Activated CD4-positive, alpha-beta T cell treated with anti-CD3 and anti-CD28 coated beads, Interleukin-2, amount 10 ng/mL, durations not matched to agents 24 days and 14 days (primary cell): ENCODE data around the gene SLC39A9. TPM values are rescaled to one million over a fixed set of nuclear protein-coding genes. Genes with fewer than 3 reads are reported as not detected.

Source experiments
- DNase-seq: peaks from one replicate; pipeline ENCODE4 v3.0.0; 2022
- H3K27ac Mint-ChIP-seq: one replicate; pipeline ENCODE4 v1.8.0; 2022; ENCODE audit warnings: mild to moderate bottlenecking, mixed read lengths
- H3K27me3 Mint-ChIP-seq: one replicate; pipeline ENCODE4 v1.8.0; 2022; ENCODE audit warnings: mixed read lengths
- H3K36me3 Mint-ChIP-seq: one replicate; pipeline ENCODE4 v1.8.0; 2022; ENCODE audit warnings: low read depth, mild to moderate bottlenecking, mixed read lengths
- H3K4me1 Mint-ChIP-seq: one replicate; pipeline ENCODE4 v1.8.0; 2021; ENCODE audit warnings: mixed read lengths
- H3K4me3 Mint-ChIP-seq: one replicate; pipeline ENCODE4 v1.8.0; 2022; ENCODE audit warnings: mild to moderate bottlenecking, moderate library complexity, mixed read lengths
- H3K9me3 Mint-ChIP-seq: one replicate; pipeline ENCODE4 v1.8.0; 2021; ENCODE audit warnings: mixed read lengths
- intact Hi-C: fragments of 100-400 bp; cut with micrococcal nuclease; formaldehyde crosslinking; loops from one replicate; pipeline ENCODE4 v1.15.1; 2023
- total RNA-seq: library from RNA; stranded (reverse); gene quantifications from 2 replicates; pipeline ENCODE4 v1.2.3, GENCODE V29; 2022

Gene SLC39A9
- 49.5 and 53.4 TPM in 2 replicates for total RNA-seq

GRCh38 chr14:69398053-69398817 lies at the start of gene SLC39A9, which contains the start of gene ERH:
SLC39A9 (plus strand) TSS chr14:69398692; CDS start chr14:69399370, 678 bp downstream.
ERH (minus strand) TSS chr14:69398299; CDS start chr14:69398233, 66 bp downstream.
- peak within 1 kb of the TSS; percentile 98 for H3K27ac Mint-ChIP-seq
- intact Hi-C loops: loop anchor here (1.0 to 10.0 kb wide), 6 partner anchors 43 to 369 kb away; partner anchors contain the start of genes DCAF5, EXD2, SRSF5 and SUSD6
- H3K36me3 Mint-ChIP-seq: peaks cover 49% of the 10 kb centered on the region
- H3K9me3 Mint-ChIP-seq: no peaks in the 10 kb centered on the region
- peaks cover 49% of the 10 kb centered on the region for H3K4me1 Mint-ChIP-seq
- peak within 1 kb of the TSS; percentile 94 for H3K4me3 Mint-ChIP-seq
- peak; percentile 98 for DNase-seq
- H3K27me3 Mint-ChIP-seq: no peaks in the 10 kb centered on the region

GRCh38 chr14:69349091-69349777 lies 49.3 kb upstream of the SLC39A9 start:
- intact Hi-C loops: no loop called here
- Mint-ChIP-seq H3K4me1 (peaks cover 6% of the 10 kb centered on the region), H3K27me3 (peaks cover 4% of the 10 kb centered on the region), H3K36me3 (no peaks in the 10 kb centered on the region), H3K27ac (no peak overlapping the region), H3K9me3 (no peaks in the 10 kb centered on the region), H3K4me3 (no peak overlapping the region)
- no peak for DNase-seq

- Mint-ChIP-seq H3K9me3 (no peaks in the 10 kb centered on the region), H3K36me3 (no peaks in the 10 kb centered on the region), H3K4me3 (no peak overlapping the region), H3K27me3 (peaks cover 2% of the 10 kb centered on the region), H3K4me1 (peaks cover 18% of the 10 kb centered on the region), H3K27ac (no peak overlapping the region)
- intact Hi-C loops: no loop called here
- no peak for DNase-seq
Observed at GRCh38 chr14:69350892-69351291, 47.6 kb upstream of the SLC39A9 start.

- H3K4me3 Mint-ChIP-seq: no peak overlapping the region
- H3K27ac Mint-ChIP-seq: no peak overlapping the region
- no peaks in the 10 kb centered on the region for H3K9me3 Mint-ChIP-seq
- H3K27me3 Mint-ChIP-seq: peaks cover 2% of the 10 kb centered on the region
- DNase-seq: no peak
- intact Hi-C loops: no loop called here
- H3K36me3 Mint-ChIP-seq: no peaks in the 10 kb centered on the region
- peaks cover 18% of the 10 kb centered on the region for H3K4me1 Mint-ChIP-seq
Observed at GRCh38 chr14:69351385-69351784, 47.1 kb upstream of the SLC39A9 start.

- intact Hi-C loops: no loop called here
- Mint-ChIP-seq H3K4me3 (no peak overlapping the region), H3K27me3 (peaks cover 2% of the 10 kb centered on the region), H3K36me3 (no peaks in the 10 kb centered on the region), H3K4me1 (peaks cover 18% of the 10 kb centered on the region), H3K9me3 (no peaks in the 10 kb centered on the region), H3K27ac (no peak overlapping the region)
- no peak for DNase-seq
Observed at GRCh38 chr14:69351911-69352310, 46.6 kb upstream of the SLC39A9 start.

GRCh38 chr14:69353168-69353567 lies 45.3 kb upstream of the SLC39A9 start:
- H3K36me3 Mint-ChIP-seq: no peaks in the 10 kb centered on the region
- intact Hi-C loops: no loop called here
- no peak overlapping the region for H3K4me3 Mint-ChIP-seq
- peaks cover 22% of the 10 kb centered on the region for H3K4me1 Mint-ChIP-seq
- no peaks in the 10 kb centered on the region for H3K27me3 Mint-ChIP-seq
- no peak for DNase-seq
- H3K9me3 Mint-ChIP-seq: no peaks in the 10 kb centered on the region
- H3K27ac Mint-ChIP-seq: no peak overlapping the region

- Mint-ChIP-seq H3K36me3 (no peaks in the 10 kb centered on the region), H3K4me1 (peaks cover 32% of the 10 kb centered on the region), H3K27ac (peak overlapping the region; percentile 84), H3K4me3 (peak overlapping the region; percentile 72), H3K9me3 (no peaks in the 10 kb centered on the region), H3K27me3 (no peaks in the 10 kb centered on the region)
- intact Hi-C loops: loop anchor here (2.0 kb wide), 1 partner anchor 44 kb away; the partner anchor contains the start of genes ERH and SLC39A9
- peak; percentile 93 for DNase-seq
Observed at GRCh38 chr14:69354383-69355153, 43.9 kb upstream of the SLC39A9 start.

- peak overlapping the region; percentile 72 for H3K4me3 Mint-ChIP-seq
- peak overlapping the region; percentile 84 for H3K27ac Mint-ChIP-seq
- H3K4me1 Mint-ChIP-seq: peaks cover 32% of the 10 kb centered on the region
Observed at GRCh38 chr14:69355154-69355597, 43.3 kb upstream of the SLC39A9 start.

GRCh38 chr14:69355607-69356281 lies 42.7 kb upstream of the SLC39A9 start:
- H3K36me3 Mint-ChIP-seq: no peaks in the 10 kb centered on the region
- no peak overlapping the region for H3K4me3 Mint-ChIP-seq
- peaks cover 32% of the 10 kb centered on the region for H3K4me1 Mint-ChIP-seq
- no peaks in the 10 kb centered on the region for H3K9me3 Mint-ChIP-seq
- H3K27me3 Mint-ChIP-seq: no peaks in the 10 kb centered on the region
- intact Hi-C loops: loop anchor here (2.0 kb wide), 1 partner anchor 43 kb away; the partner anchor contains the start of genes ERH and SLC39A9
- H3K27ac Mint-ChIP-seq: peak overlapping the region; percentile 84
- no peak for DNase-seq

More at GRCh38 chr14:69355154-69355597, 43.3 kb upstream of the SLC39A9 start:
- no peak for DNase-seq
- Mint-ChIP-seq H3K36me3 (no peaks in the 10 kb centered on the region), H3K27me3 (no peaks in the 10 kb centered on the region), H3K9me3 (no peaks in the 10 kb centered on the region)
- intact Hi-C loops: loop anchor here (2.0 kb wide), 1 partner anchor 44 kb away; the partner anchor contains the start of genes ERH and SLC39A9

- H3K27ac Mint-ChIP-seq: no peak overlapping the region
- no peaks in the 10 kb centered on the region for H3K27me3 Mint-ChIP-seq
- H3K4me1 Mint-ChIP-seq: peaks cover 35% of the 10 kb centered on the region
- no peaks in the 10 kb centered on the region for H3K9me3 Mint-ChIP-seq
- H3K36me3 Mint-ChIP-seq: no peaks in the 10 kb centered on the region
- intact Hi-C loops: no loop called here
- no peak overlapping the region for H3K4me3 Mint-ChIP-seq
- no peak for DNase-seq
Observed at GRCh38 chr14:69356903-69357543, 41.5 kb upstream of the SLC39A9 start.

GRCh38 chr14:69357544-69358200 lies 40.8 kb upstream of the SLC39A9 start:
- Mint-ChIP-seq H3K36me3 (no peaks in the 10 kb centered on the region), H3K4me3 (no peak overlapping the region), H3K4me1 (peaks cover 35% of the 10 kb centered on the region), H3K27me3 (no peaks in the 10 kb centered on the region), H3K9me3 (no peaks in the 10 kb centered on the region), H3K27ac (peak overlapping the region; percentile 3)
- intact Hi-C loops: no loop called here
- no peak for DNase-seq

GRCh38 chr14:69358233-69358963 lies 40.1 kb upstream of the SLC39A9 start:
- Mint-ChIP-seq H3K4me3 (no peak overlapping the region), H3K4me1 (peaks cover 34% of the 10 kb centered on the region), H3K27ac (peak overlapping the region; percentile 19)

More at GRCh38 chr14:69358233-69358963, 40.1 kb upstream of the SLC39A9 start:
- intact Hi-C loops: no loop called here
- H3K27me3 Mint-ChIP-seq: no peaks in the 10 kb centered on the region
- no peaks in the 10 kb centered on the region for H3K36me3 Mint-ChIP-seq
- no peaks in the 10 kb centered on the region for H3K9me3 Mint-ChIP-seq
- no peak for DNase-seq
